Esophagus squamous epithelium (tissue), 5 donors: ENCODE data around the gene DNAH14. TPM values are rescaled to one million over a fixed set of nuclear protein-coding genes. Genes with fewer than 3 reads are reported as not detected.
"Not testable (repeated sequence)": the region's sequence is repeated elsewhere in the genome, so short reads cannot be mapped to it uniquely, and the experiment has no call there.

Source experiments
- DNase-seq: peaks from one replicate; lab custom pipeline; 2025; lab: John Stamatoyannopoulos, UW
- H3K27ac ChIP-seq, 4 donors: fragments of 200-600 bp; sonication (generic); one replicate each; pipeline ENCODE4 v1.5.1; 2016 to 2019; ENCODE audit warnings: mild to moderate bottlenecking in 1 of 4
- H3K27me3 ChIP-seq, 4 donors: fragments of 200-600 bp; sonication (generic); 1 replicate in 3 of 4; 2 replicates in 1 of 4; pipeline versions ENCODE4 v1.5.1 to v1.6.0; 2017 to 2021; ENCODE audit warnings: antibody characterized with exemption in 1 of 4
- H3K36me3 ChIP-seq, 3 donors: fragments of 200-600 bp; sonication (generic); one replicate each; pipeline ENCODE4 v1.5.1; 2016 to 2019
- H3K4me1 ChIP-seq, 3 donors: fragments of 200-600 bp; sonication (generic); one replicate each; pipeline ENCODE4 v1.5.1; 2017 to 2019
- H3K4me3 ChIP-seq, 4 donors: fragments of 200-600 bp; sonication (generic); 1 replicate in 3 of 4; 2 replicates in 1 of 4; pipeline ENCODE4 v1.5.1; 2016 to 2019; ENCODE audit warnings: mild to moderate bottlenecking in 2 of 4, moderate library complexity in 1 of 4
- H3K9me3 ChIP-seq, 3 donors: fragments of 200-600 bp; sonication (generic); one replicate each; pipeline ENCODE4 v1.5.1; 2016 to 2019
- POLR2A ChIP-seq, 4 donors: fragments of 450-650 bp; IDR thresholded peaks; one replicate each; pipeline ENCODE4 v1.6.1; 2017; ENCODE audit warnings: antibody characterized with exemption in 4 of 4, mild to moderate bottlenecking in 4 of 4, moderate library complexity in 3 of 4
- WGBS, 2 donors: methylation state at CpG; one replicate each; pipeline ENCODE4 v1.1.5; 2018; 5-methylcytosine and 5-hydroxymethylcytosine counted together
- intact Hi-C: fragments of 100-400 bp; cut with DNase I; formaldehyde crosslinking; loops from one replicate; pipeline ENCODE4 v1.15.0; 2022
- total RNA-seq, 4 donors: library from RNA; depleted of rRNA; stranded (reverse); fragments of >200 nt; gene quantifications; one replicate each; pipeline ENCODE4 v1.1.0, GENCODE V29; 2016
- TF ChIP-seq, protein P1 (sequence below), 6 experiments: fragments of 450-650 bp in 4 of 6; fragments of 200-600 bp in 2 of 6; sonication (generic) in 2 of 6; IDR thresholded peaks; one replicate each; pipeline ENCODE4 v1.5.1; 2016 to 2019; ENCODE audit warnings: antibody characterized with exemption in 6 of 6, mild to moderate bottlenecking in 4 of 6, moderate library complexity in 4 of 6
- donor health status: DM: yes; HTN: yes; CAD: no.

DNAH14 gene
- 10 to 100 TPM in 1 of 4 donors, 1 to 10 TPM in 3; 2.0 to 11.4 (median 7.3) TPM for total RNA-seq

- H3K27me3 ChIP-seq = peaks cover 0 to 6% (median 0%) of the 10 kb centered on the region in 4 donors
- peaks cover 0 to 18% (median 0%) of the 10 kb centered on the region in 3 donors for H3K4me1 ChIP-seq
- no peak for DNase-seq
- H3K4me3 ChIP-seq = peak within 1 kb of the TSS; percentile 47 to 66 (median 56)
- TF ChIP-seq, protein P1, sequence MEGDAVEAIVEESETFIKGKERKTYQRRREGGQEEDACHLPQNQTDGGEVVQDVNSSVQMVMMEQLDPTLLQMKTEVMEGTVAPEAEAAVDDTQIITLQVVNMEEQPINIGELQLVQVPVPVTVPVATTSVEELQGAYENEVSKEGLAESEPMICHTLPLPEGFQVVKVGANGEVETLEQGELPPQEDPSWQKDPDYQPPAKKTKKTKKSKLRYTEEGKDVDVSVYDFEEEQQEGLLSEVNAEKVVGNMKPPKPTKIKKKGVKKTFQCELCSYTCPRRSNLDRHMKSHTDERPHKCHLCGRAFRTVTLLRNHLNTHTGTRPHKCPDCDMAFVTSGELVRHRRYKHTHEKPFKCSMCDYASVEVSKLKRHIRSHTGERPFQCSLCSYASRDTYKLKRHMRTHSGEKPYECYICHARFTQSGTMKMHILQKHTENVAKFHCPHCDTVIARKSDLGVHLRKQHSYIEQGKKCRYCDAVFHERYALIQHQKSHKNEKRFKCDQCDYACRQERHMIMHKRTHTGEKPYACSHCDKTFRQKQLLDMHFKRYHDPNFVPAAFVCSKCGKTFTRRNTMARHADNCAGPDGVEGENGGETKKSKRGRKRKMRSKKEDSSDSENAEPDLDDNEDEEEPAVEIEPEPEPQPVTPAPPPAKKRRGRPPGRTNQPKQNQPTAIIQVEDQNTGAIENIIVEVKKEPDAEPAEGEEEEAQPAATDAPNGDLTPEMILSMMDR (IDR thresholded peaks at IDR 0.05) = no peak
- peak in 1 of 4 donors; percentile 35 for TF ChIP-seq POLR2A (IDR thresholded peaks at IDR 0.05)
- H3K36me3 ChIP-seq = no peaks in the 10 kb centered on the region
- 2 to 6% methylated on average over 24 to 28 of the region's 75 CpGs for WGBS, 2 donors
- peaks cover 0 to 22% (median 19%) of the 10 kb centered on the region in 3 donors for H3K9me3 ChIP-seq
- intact Hi-C loops = no loop called here
- H3K27ac ChIP-seq = peak within 1 kb of the TSS; percentile 7 to 56 (median 48)
Observed at GRCh38 chr1:224929335-224930237, at the start of gene DNAH14. TSS of gene DNAH14 (plus strand) at chr1:224929675. CDS start at chr1:224952703, 23,028 bp downstream.

DNA sequence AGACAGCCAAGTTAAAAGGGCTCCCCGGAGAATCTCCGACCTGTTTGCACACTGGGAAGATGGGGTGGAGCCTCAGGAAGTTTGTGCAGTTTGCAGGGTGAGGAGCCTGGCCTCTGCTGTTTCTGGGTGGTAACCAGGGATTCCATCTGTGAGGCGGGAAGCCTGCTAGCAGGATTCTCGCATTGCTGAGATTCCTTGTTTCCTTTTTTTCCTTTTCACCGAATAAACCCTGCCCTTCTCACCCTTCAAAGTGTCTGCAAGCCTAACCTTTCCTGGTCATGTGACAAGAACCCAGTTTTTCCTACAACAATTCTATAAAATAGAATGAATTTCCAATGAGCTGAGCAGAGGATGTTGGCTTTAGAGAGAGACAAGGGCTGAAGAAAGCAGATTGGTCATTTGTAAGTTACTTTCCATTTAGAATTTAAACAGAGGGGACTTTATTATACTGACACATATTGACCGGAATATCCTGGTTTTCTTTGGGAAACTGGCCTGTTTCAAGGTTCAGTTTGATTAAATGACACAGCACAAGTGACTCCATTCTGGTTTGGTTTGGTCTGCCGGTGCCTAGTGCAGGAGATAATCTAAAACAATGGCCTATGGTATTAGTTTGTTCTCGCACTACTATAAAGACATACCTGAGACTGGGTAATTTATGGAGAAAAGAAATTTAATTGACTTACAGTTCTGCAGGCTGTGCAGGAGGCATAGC is 48.7 kb upstream of the DNAH14 start:
- 65 to 73% methylated on average over 7 to 8 of the region's 8 CpGs for WGBS, 2 donors
- Histone ChIP-seq H3K9me3 (peaks cover 0 to 7% (median 0%) of the 10 kb centered on the region in 3 donors), H3K36me3 (no peaks in the 10 kb centered on the region), H3K4me1 (no peaks in the 10 kb centered on the region), H3K27me3 (peaks cover 0 to 21% (median 0%) of the 10 kb centered on the region in 4 donors), H3K27ac (no peak overlapping the region), H3K4me3 (no peak overlapping the region)
- intact Hi-C loops = no loop called here
- TF ChIP-seq, protein P1 (IDR thresholded peaks at IDR 0.05) = no peak
- TF ChIP-seq POLR2A (IDR thresholded peaks at IDR 0.05) = no peak
- DNase-seq = no peak

- Histone ChIP-seq H3K27me3 (peaks cover 0 to 18% (median 0%) of the 10 kb centered on the region in 4 donors), H3K9me3 (peaks cover 0 to 12% (median 0%) of the 10 kb centered on the region in 3 donors)
- intact Hi-C loops, H3K27ac ChIP-seq, H3K4me1 ChIP-seq, H3K4me3 ChIP-seq, DNase-seq, H3K36me3 ChIP-seq: not testable (repeated sequence)
- 68 to 80% methylated on average over 5 of the region's 5 CpGs for WGBS, 2 donors
Observed at GRCh38 chr1:224881308-224881692, 48.2 kb upstream of the DNAH14 start.

- peaks cover 0 to 16% (median 0%) of the 10 kb centered on the region in 4 donors for H3K27me3 ChIP-seq
- intact Hi-C loops = no loop called here
- DNase-seq = no peak
- H3K27ac ChIP-seq = no peak overlapping the region
- H3K4me3 ChIP-seq = no peak overlapping the region
- TF ChIP-seq POLR2A (IDR thresholded peaks at IDR 0.05) = no peak
- TF ChIP-seq, protein P1 (IDR thresholded peaks at IDR 0.05) = no peak
- H3K36me3 ChIP-seq = no peaks in the 10 kb centered on the region
- peaks cover 0 to 14% (median 0%) of the 10 kb centered on the region in 3 donors for H3K9me3 ChIP-seq
- no peaks in the 10 kb centered on the region for H3K4me1 ChIP-seq
Observed at GRCh38 chr1:224881762-224882211, 47.7 kb upstream of the DNAH14 start.

DNA sequence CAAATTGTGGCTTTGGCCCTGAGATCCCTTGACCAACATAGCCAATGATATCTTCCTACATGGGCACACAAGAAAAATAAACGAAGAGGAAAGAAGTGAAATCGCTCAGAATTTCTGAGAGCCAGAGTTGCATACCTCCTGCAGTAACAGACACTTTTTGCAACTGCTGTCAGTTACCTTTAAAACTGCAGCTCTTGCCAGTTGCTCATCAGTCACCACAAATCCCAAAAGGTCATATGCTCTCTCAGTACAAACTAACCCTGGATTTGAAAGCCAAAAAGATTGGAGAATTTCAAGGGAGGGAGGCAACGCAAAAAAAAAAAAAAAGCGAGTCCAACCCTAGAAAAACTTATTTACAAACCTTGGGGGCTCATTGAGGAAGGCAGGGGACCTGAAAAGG is 47.2 kb upstream of the DNAH14 start:
- Histone ChIP-seq H3K9me3 (peaks cover 0 to 14% (median 0%) of the 10 kb centered on the region in 3 donors), H3K27me3 (peaks cover 0 to 11% (median 0%) of the 10 kb centered on the region in 4 donors), H3K27ac (no peak overlapping the region), H3K4me1 (no peaks in the 10 kb centered on the region), H3K4me3 (no peak overlapping the region), H3K36me3 (no peaks in the 10 kb centered on the region)
- DNase-seq = no peak
- no peak for TF ChIP-seq POLR2A (IDR thresholded peaks at IDR 0.05)
- TF ChIP-seq, protein P1 (IDR thresholded peaks at IDR 0.05) = no peak
- 45 to 68% methylated on average over 3 to 4 of the region's 4 CpGs for WGBS, 2 donors
- intact Hi-C loops = no loop called here
